Activated B cell treated with CpG ODN at 0.5 μM for 24 hours (primary cell): Measurements from ENCODE around the gene ALPL. TPM values are rescaled to one million over a fixed set of nuclear protein-coding genes. Genes with fewer than 3 reads are reported as not detected.
A peak's percentile ranks its signal among the peaks of the same experiment; 100 is the strongest.

Experiments
- ATAC-seq: fragments of 200-7000 bp; cut with Tn5 transposase; one replicate; pipeline ENCODE4 v1.10.0; 2021; ENCODE audit warnings: low read depth, mild to moderate bottlenecking, moderate library complexity
- CTCF ChIA-PET: fragments of 350-600 bp; sonication (Branson Sonifier 250); formaldehyde crosslinking; loops from one replicate; lab custom pipeline; 2021; ENCODE audit warnings: antibody characterized with exemption; lab: Charles Lee
- POLR2A ChIA-PET: fragments of 350-600 bp; sonication (Branson Sonifier 250); formaldehyde crosslinking; loops from one replicate; lab custom pipeline; 2021; ENCODE audit warnings: antibody characterized with exemption; lab: Charles Lee
- DNase-seq: peaks from one replicate; pipeline ENCODE4 v3.0.0; 2022
- H3K27ac Mint-ChIP-seq: one replicate; pipeline ENCODE4 v1.8.0; 2020; ENCODE audit warnings: mixed read lengths
- H3K27me3 Mint-ChIP-seq: one replicate; pipeline ENCODE4 v1.8.0; 2021; ENCODE audit warnings: mixed read lengths
- H3K36me3 Mint-ChIP-seq: one replicate; pipeline ENCODE4 v1.8.0; 2021; ENCODE audit warnings: low read depth, mixed read lengths
- H3K4me1 Mint-ChIP-seq: one replicate; pipeline ENCODE4 v1.8.0; 2021; ENCODE audit warnings: mixed read lengths
- H3K4me3 Mint-ChIP-seq: one replicate; pipeline ENCODE4 v1.8.0; 2020; ENCODE audit warnings: mild to moderate bottlenecking, mixed read lengths
- H3K9me3 Mint-ChIP-seq: one replicate; pipeline ENCODE4 v1.8.0; 2020; ENCODE audit warnings: mixed read lengths
- CTCF ChIP-seq: fragments of 200-600 bp; IDR thresholded peaks from one replicate; pipeline ENCODE4 v1.8.0; 2022; ENCODE audit warnings: antibody characterized with exemption, mild to moderate bottlenecking
- intact Hi-C: fragments of 100-400 bp; cut with micrococcal nuclease; formaldehyde crosslinking; loops from one replicate; pipeline ENCODE4 v1.15.1; 2024
- total RNA-seq: library from RNA; stranded (reverse); gene quantifications from 2 replicates; pipeline ENCODE4 v1.2.3, GENCODE V29; 2022

Gene ALPL
- total RNA-seq, 1 donor from 2014 or later, result 14.7 TPM

DNA sequence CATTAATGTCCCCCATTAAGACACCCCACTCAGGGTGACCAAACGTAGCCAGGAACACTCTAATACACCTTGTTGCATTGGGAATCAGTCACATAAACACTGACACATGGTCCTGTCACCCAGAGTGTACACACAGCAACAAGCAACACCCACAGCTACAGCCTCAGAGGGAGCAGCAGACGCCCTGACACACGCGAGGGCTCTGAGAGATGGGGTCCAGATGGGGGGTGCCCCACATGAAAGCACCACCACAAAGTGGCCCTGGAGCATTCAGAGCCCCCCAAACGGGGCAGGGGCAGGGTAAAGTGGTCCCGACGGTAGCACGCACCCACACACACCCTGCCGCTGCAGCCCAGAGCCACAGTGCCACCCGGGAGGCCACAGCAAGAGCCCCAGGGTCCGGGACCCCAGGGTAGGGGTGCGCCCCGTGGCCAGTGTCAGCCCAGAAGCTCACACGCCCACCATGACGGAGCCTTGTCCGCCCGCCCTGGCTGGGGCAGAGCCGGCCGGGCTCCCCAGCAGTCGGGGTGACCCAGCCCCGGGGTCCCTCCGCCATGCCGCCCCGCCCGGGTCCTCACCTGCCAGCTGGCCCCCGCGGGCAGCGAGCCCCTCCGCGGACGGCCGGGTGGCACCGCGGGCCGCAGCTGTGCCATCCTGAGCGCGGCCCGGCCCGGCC lies 112.7 kb downstream of the ALPL start:
- DNase-seq (no peak), ATAC-seq (no peak)
- no peak for TF ChIP-seq CTCF
- peaks cover 9% of the 10 kb centered on the region for H3K4me1 Mint-ChIP-seq
- ChIA-PET POLR2A (no interaction called here), CTCF (no interaction called here)
- no peaks in the 10 kb centered on the region for H3K9me3 Mint-ChIP-seq
- H3K4me3 Mint-ChIP-seq, result no peak overlapping the region
- H3K36me3 Mint-ChIP-seq, result no peaks in the 10 kb centered on the region
- H3K27me3 Mint-ChIP-seq, result peaks cover 32% of the 10 kb centered on the region
- intact Hi-C loops, result no loop called here
- H3K27ac Mint-ChIP-seq, result no peak overlapping the region

GRCh38 chr1:21622466-21623315 lies 113.5 kb downstream of the ALPL start:
- ChIA-PET POLR2A (no interaction called here), CTCF (interaction anchor here (0.8 kb wide), 1 partner anchor 990 kb away, joined by 3 read pairs; the partner anchor contains the start of gene PINK1)
- Mint-ChIP-seq H3K9me3 (no peaks in the 10 kb centered on the region), H3K27ac (no peak overlapping the region), H3K36me3 (no peaks in the 10 kb centered on the region), H3K4me1 (peaks cover 9% of the 10 kb centered on the region), H3K4me3 (peak overlapping the region; percentile 75), H3K27me3 (peaks cover 32% of the 10 kb centered on the region)
- no peak for TF ChIP-seq CTCF
- intact Hi-C loops, result no loop called here
- DNase-seq (peak; percentile 45), ATAC-seq (peak; percentile 88)

GRCh38 chr1:21623410-21623961 lies 114.3 kb downstream of the ALPL start:
- ChIA-PET POLR2A (no interaction called here), CTCF (interaction anchor here (0.8 kb wide), 1 partner anchor 991 kb away, joined by 3 read pairs; the partner anchor contains the start of gene PINK1)
- intact Hi-C loops, result no loop called here
- H3K4me1 Mint-ChIP-seq, result peaks cover 9% of the 10 kb centered on the region
- DNase-seq (no peak), ATAC-seq (no peak)
- no peak for TF ChIP-seq CTCF
- H3K9me3 Mint-ChIP-seq, result no peaks in the 10 kb centered on the region
- H3K27me3 Mint-ChIP-seq, result peaks cover 32% of the 10 kb centered on the region
- H3K4me3 Mint-ChIP-seq, result no peak overlapping the region
- no peak overlapping the region for H3K27ac Mint-ChIP-seq
- H3K36me3 Mint-ChIP-seq, result no peaks in the 10 kb centered on the region

DNA sequence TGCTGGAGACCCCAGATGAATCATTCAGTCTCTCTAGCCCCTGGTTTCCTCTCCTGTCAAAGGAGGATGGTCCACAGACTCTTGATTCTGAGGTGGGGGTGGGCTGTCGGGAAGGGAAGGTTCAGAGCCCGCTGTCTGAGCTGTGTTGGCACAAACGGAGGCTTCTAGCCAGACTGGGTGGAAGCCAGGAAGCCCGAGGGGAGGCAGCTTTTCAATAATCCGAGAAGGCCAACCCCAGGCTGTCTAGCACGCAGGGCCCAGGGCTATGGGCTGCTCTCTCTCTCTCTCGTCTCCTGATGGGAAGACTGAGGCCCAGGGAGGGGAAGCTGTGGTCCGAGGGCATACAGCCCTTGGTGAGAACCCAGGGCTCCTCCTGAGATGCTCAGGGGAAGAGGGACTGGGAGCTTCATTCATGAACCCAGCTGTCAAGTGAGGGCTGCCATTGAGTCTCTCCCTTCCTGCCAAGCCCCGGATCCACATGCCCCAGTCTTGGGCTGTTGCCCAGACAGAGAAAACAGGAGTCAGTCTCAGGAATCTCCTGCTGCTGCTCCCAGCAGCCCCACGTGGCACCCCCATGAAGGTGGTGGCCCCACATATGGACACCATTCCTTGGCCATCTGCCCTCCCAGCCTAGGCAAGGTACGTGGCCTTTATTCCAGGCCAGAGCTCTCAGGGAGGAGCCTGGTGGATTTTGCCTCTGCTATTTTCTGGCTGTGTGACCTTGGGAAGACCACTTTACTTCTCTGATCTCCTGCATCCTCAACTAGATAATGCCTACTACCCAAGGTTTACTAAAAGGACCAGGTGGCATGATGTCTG lies 115.6 kb downstream of the ALPL start:
- Mint-ChIP-seq H3K27ac (no peak overlapping the region), H3K4me3 (no peak overlapping the region), H3K27me3 (peaks cover 30% of the 10 kb centered on the region), H3K4me1 (peaks cover 9% of the 10 kb centered on the region), H3K9me3 (no peaks in the 10 kb centered on the region), H3K36me3 (no peaks in the 10 kb centered on the region)
- no peak for ATAC-seq
- TF ChIP-seq CTCF, result no peak
- DNase-seq, result no peak
- ChIA-PET POLR2A (no interaction called here), CTCF (no interaction called here)
- intact Hi-C loops, result no loop called here
